GM23338 (cell line): Measurements from ENCODE around the gene CDKN1C. TPM values are rescaled to one million over a fixed set of nuclear protein-coding genes. Genes with fewer than 3 reads are reported as not detected.

ENCODE experiments used
- ATAC-seq: fragments of 200-7000 bp; cut with Tn5 transposase; 3 replicates; pipeline ENCODE4 v1.9.1; 2020
- DNase-seq: peaks from one replicate; pipeline ENCODE4 v3.0.0-alpha.2; 2015; ENCODE audit warnings: low spot score
- H2AFZ ChIP-seq: fragments of 200-600 bp; sonication (generic); 2 replicates; pipeline ENCODE4 v1.8.0; 2016; ENCODE audit warnings: antibody characterized with exemption, mild to moderate bottlenecking, moderate library complexity
- H3F3A ChIP-seq: fragments of 200-600 bp; sonication (generic); replicated peaks from 2 replicates; pipeline ENCODE4 v1.8.0; 2017; ENCODE audit warnings: antibody characterized with exemption, mixed run types, low read depth
- H3K27ac ChIP-seq: fragments of 200-600 bp; sonication (generic); 2 replicates; pipeline ENCODE4 v1.6.1; 2016; ENCODE audit warnings: low read depth
- H3K27me3 ChIP-seq: fragments of 200-600 bp; sonication (generic); 2 replicates; pipeline ENCODE4 v1.8.0; 2016; ENCODE audit warnings: mild to moderate bottlenecking, mixed run types, moderate library complexity; ENCODE audit not compliant: insufficient read depth
- H3K36me3 ChIP-seq: fragments of 200-600 bp; sonication (generic); 2 replicates; pipeline ENCODE4 v1.8.0; 2016; ENCODE audit warnings: mild to moderate bottlenecking; ENCODE audit not compliant: insufficient read depth
- H3K4me1 ChIP-seq: fragments of 200-600 bp; sonication (generic); 2 replicates; pipeline ENCODE4 v1.8.0; 2016; ENCODE audit warnings: mild to moderate bottlenecking, moderate library complexity; ENCODE audit not compliant: insufficient read depth
- H3K4me2 ChIP-seq: fragments of 200-600 bp; sonication (generic); 2 replicates; pipeline ENCODE4 v1.7.1; 2017; ENCODE audit warnings: mixed run types
- H3K4me3 ChIP-seq: fragments of 200-600 bp; sonication (generic); 2 replicates; pipeline ENCODE4 v1.6.1; 2016; ENCODE audit warnings: mixed run types
- H3K79me2 ChIP-seq: fragments of 200-600 bp; sonication (generic); replicated peaks from 2 replicates; pipeline ENCODE4 v1.8.0; 2017; ENCODE audit warnings: mild to moderate bottlenecking; ENCODE audit not compliant: insufficient read depth
- H3K9me2 ChIP-seq: fragments of 200-600 bp; sonication (generic); 2 replicates; pipeline ENCODE4 v1.8.0; 2017; ENCODE audit not compliant: insufficient read depth
- H4K20me1 ChIP-seq: fragments of 200-600 bp; sonication (generic); replicated peaks from 2 replicates; pipeline ENCODE4 v1.8.0; 2017; ENCODE audit warnings: mild to moderate bottlenecking; ENCODE audit not compliant: insufficient read depth
- H3K27ac Mint-ChIP-seq: 2 replicates; pipeline ENCODE4 v1.8.0; 2020; ENCODE audit warnings: inconsistent platforms, mild to moderate bottlenecking, moderate library complexity, mixed read lengths
- H3K27me3 Mint-ChIP-seq: 3 replicates; pipeline ENCODE4 v1.8.0; 2022; ENCODE audit warnings: low read depth, mild to moderate bottlenecking, moderate library complexity, mixed read lengths, inconsistent platforms; ENCODE audit not compliant: insufficient read depth, poor library complexity
- H3K36me3 Mint-ChIP-seq: 3 replicates; pipeline ENCODE4 v1.8.0; 2021; ENCODE audit warnings: low read depth, mild to moderate bottlenecking, inconsistent platforms, moderate library complexity, mixed read lengths
- H3K4me1 Mint-ChIP-seq: 3 replicates; pipeline ENCODE4 v1.8.0; 2020; ENCODE audit warnings: mild to moderate bottlenecking, inconsistent platforms, mixed read lengths
- H3K4me3 Mint-ChIP-seq: 3 replicates; pipeline ENCODE4 v1.8.0; 2021; ENCODE audit warnings: moderate library complexity, mild to moderate bottlenecking, inconsistent platforms, mixed read lengths
- H3K9me3 Mint-ChIP-seq: 3 replicates; pipeline ENCODE4 v1.8.0; 2020; ENCODE audit warnings: moderate library complexity, mild to moderate bottlenecking, inconsistent platforms, mixed read lengths
- CREB1 ChIP-seq: fragments of 250-450 bp; sonication (Bioruptor Pico); IDR thresholded peaks from 2 replicates; pipeline ENCODE4 v1.5.0; 2020; ENCODE audit warnings: low read depth, mild to moderate bottlenecking, moderate library complexity
- EZH2phosphoT487 ChIP-seq: fragments of 200-600 bp; sonication (generic); IDR thresholded peaks from one replicate; pipeline ENCODE4 v1.8.1; 2018; ENCODE audit warnings: antibody characterized with exemption; ENCODE audit not compliant: unreplicated experiment
- STAT1 ChIP-seq: IDR thresholded peaks from one replicate; pipeline ENCODE4 v1.6.1; 2016; ENCODE audit warnings: antibody characterized with exemption; ENCODE audit not compliant: unreplicated experiment
- ZNF114 ChIP-seq: fragments of 250-450 bp; sonication (Bioruptor Pico); IDR thresholded peaks from 2 replicates; pipeline ENCODE4 v1.5.0; 2020; ENCODE audit warnings: mild to moderate bottlenecking, moderate library complexity
- ZNF331 ChIP-seq: fragments of 250-450 bp; sonication (Bioruptor Pico); IDR thresholded peaks from 2 replicates; pipeline ENCODE4 v1.5.0; 2020; ENCODE audit warnings: low read depth, mild to moderate bottlenecking, moderate library complexity
- polyA plus RNA-seq: library from polyadenylated mRNA; unstranded; fragments of >200 nt; fragmentation: Nextera tagmentation; extraction: Ambion mirVana; gene quantifications from 2 replicates; pipeline ENCODE4 v1.2.1, GENCODE V29; 2016
- total RNA-seq: library from RNA; depleted of rRNA; stranded (reverse); fragments of >200 nt; shearing (Covaris generic); gene quantifications from 2 replicates; pipeline ENCODE4 v1.2.3, GENCODE V29; 2014
- TF ChIP-seq, protein P1 (sequence below): IDR thresholded peaks from one replicate; pipeline ENCODE4 v1.6.1; 2018; ENCODE audit warnings: antibody characterized with exemption; ENCODE audit not compliant: unreplicated experiment
- TF ChIP-seq, protein P2 (sequence below): IDR thresholded peaks from 2 replicates; pipeline ENCODE4 v1.6.1; 2016; ENCODE audit warnings: antibody characterized with exemption

The CDKN1C gene
- total and polyA plus RNA-seq, 2 experiments from 2014 or later = 19.3 to 23.5 TPM

DNA sequence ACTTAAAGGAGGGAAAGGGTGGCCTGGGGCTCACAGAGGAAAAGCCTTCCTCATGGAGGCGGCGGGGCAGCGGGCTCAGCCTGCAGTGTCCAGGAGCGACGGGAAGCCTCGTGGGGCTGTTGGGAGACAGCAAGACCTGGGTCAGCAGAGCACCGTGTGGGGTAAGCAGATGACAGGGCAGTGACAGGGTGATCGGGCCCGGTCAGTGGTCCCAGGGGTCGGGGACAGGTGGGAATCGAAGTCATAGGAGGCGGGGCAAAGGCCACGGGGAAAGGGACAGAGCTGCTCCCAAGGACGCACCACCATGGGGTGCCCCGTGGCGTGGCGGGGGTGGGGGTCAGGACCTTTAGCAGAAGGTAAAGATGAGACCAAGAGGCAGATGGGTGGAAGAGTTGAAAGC, 49.8 kb downstream of the CDKN1C start:
- Histone ChIP-seq H4K20me1 (no peaks in the 10 kb centered on the region), H3K79me2 (no peaks in the 10 kb centered on the region), H3K9me2 (no peaks in the 10 kb centered on the region), H3K27me3 (peaks cover 5% of the 10 kb centered on the region), H3K4me1 (peaks cover 4% of the 10 kb centered on the region; the same call in 1 of the 2 replicates), H2AFZ (no peak overlapping the region), H3F3A (no peaks in the 10 kb centered on the region), H3K4me3 (no peak overlapping the region), H3K36me3 (no peaks in the 10 kb centered on the region), H3K4me2 (no peak overlapping the region), H3K27ac (no peak overlapping the region)
- ATAC-seq (no peak), DNase-seq (no peak)
- Mint-ChIP-seq H3K4me1 (peaks cover 32% of the 10 kb centered on the region), H3K27ac (no peak overlapping the region), H3K27me3 (peaks cover 39% of the 10 kb centered on the region), H3K9me3 (peaks cover 3% of the 10 kb centered on the region; the same call in 1 of the 3 replicates), H3K36me3 (no peaks in the 10 kb centered on the region), H3K4me3 (no peak overlapping the region)
- TF ChIP-seq, protein P1, sequence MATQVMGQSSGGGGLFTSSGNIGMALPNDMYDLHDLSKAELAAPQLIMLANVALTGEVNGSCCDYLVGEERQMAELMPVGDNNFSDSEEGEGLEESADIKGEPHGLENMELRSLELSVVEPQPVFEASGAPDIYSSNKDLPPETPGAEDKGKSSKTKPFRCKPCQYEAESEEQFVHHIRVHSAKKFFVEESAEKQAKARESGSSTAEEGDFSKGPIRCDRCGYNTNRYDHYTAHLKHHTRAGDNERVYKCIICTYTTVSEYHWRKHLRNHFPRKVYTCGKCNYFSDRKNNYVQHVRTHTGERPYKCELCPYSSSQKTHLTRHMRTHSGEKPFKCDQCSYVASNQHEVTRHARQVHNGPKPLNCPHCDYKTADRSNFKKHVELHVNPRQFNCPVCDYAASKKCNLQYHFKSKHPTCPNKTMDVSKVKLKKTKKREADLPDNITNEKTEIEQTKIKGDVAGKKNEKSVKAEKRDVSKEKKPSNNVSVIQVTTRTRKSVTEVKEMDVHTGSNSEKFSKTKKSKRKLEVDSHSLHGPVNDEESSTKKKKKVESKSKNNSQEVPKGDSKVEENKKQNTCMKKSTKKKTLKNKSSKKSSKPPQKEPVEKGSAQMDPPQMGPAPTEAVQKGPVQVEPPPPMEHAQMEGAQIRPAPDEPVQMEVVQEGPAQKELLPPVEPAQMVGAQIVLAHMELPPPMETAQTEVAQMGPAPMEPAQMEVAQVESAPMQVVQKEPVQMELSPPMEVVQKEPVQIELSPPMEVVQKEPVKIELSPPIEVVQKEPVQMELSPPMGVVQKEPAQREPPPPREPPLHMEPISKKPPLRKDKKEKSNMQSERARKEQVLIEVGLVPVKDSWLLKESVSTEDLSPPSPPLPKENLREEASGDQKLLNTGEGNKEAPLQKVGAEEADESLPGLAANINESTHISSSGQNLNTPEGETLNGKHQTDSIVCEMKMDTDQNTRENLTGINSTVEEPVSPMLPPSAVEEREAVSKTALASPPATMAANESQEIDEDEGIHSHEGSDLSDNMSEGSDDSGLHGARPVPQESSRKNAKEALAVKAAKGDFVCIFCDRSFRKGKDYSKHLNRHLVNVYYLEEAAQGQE = no peak
- no peak for TF ChIP-seq CREB1

DNA sequence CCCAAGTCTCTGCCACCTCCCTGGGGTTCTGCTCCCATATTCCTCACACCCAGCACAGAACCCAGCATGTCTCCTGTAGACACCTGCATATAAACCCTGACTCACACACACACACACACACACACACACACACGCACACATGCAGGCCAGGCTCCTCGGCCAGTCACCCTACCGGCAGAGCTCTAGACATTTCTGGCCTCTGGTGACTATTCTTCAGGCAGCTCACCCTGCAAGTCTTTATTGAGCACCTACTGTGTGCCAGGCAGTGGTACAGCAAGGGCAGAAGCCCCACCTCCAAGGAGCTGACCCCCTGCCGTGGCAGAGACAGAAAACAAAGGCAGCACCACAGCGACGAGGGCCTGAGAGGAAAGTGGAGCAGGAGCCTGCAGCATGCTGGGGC, 50.3 kb downstream of the CDKN1C start:
- Histone ChIP-seq H3K79me2 (no peaks in the 10 kb centered on the region), H3K4me2 (no peak overlapping the region), H3K9me2 (no peaks in the 10 kb centered on the region), H3K4me3 (no peak overlapping the region), H3K4me1 (peaks cover 4% of the 10 kb centered on the region; the same call in 1 of the 2 replicates), H4K20me1 (no peaks in the 10 kb centered on the region), H2AFZ (no peak overlapping the region), H3F3A (no peaks in the 10 kb centered on the region), H3K27me3 (peaks cover 5% of the 10 kb centered on the region), H3K36me3 (no peaks in the 10 kb centered on the region), H3K27ac (no peak overlapping the region)
- Mint-ChIP-seq H3K27ac (0 out of 2 replicates have a peak overlapping the region, but pooled peaks have one; percentile 59), H3K36me3 (no peaks in the 10 kb centered on the region), H3K4me1 (peaks cover 31% of the 10 kb centered on the region), H3K4me3 (no peak overlapping the region), H3K9me3 (peaks cover 3% of the 10 kb centered on the region; the same call in 1 of the 3 replicates), H3K27me3 (peaks cover 41% of the 10 kb centered on the region)
- ATAC-seq (peak; percentile 7; the same call in 2 of the 3 replicates), DNase-seq (no peak)
- TF ChIP-seq CREB1 = no peak
- no peak for TF ChIP-seq EZH2phosphoT487
- TF ChIP-seq ZNF331 (CRISPR knock-in tag) = no peak
- TF ChIP-seq, protein P1 = no peak
- TF ChIP-seq, protein P2, sequence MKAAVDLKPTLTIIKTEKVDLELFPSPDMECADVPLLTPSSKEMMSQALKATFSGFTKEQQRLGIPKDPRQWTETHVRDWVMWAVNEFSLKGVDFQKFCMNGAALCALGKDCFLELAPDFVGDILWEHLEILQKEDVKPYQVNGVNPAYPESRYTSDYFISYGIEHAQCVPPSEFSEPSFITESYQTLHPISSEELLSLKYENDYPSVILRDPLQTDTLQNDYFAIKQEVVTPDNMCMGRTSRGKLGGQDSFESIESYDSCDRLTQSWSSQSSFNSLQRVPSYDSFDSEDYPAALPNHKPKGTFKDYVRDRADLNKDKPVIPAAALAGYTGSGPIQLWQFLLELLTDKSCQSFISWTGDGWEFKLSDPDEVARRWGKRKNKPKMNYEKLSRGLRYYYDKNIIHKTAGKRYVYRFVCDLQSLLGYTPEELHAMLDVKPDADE = no peak
- no peak for TF ChIP-seq STAT1
- no peak for TF ChIP-seq ZNF114
